HG02798 (cell line): ENCODE measurements around the gene TBX10.
"Not testable (repeated sequence)": the region's sequence is repeated elsewhere in the genome, so short reads cannot be mapped to it uniquely, and the experiment has no call there.

Source experiments
- ATAC-seq: cut with Tn5 transposase; IDR thresholded peaks from one replicate; pipeline ENCODE4 v1.9.1; 2021; ENCODE audit warnings: mild to moderate bottlenecking; ENCODE audit not compliant: unreplicated experiment, poor library complexity

The TBX10 gene

DNA sequence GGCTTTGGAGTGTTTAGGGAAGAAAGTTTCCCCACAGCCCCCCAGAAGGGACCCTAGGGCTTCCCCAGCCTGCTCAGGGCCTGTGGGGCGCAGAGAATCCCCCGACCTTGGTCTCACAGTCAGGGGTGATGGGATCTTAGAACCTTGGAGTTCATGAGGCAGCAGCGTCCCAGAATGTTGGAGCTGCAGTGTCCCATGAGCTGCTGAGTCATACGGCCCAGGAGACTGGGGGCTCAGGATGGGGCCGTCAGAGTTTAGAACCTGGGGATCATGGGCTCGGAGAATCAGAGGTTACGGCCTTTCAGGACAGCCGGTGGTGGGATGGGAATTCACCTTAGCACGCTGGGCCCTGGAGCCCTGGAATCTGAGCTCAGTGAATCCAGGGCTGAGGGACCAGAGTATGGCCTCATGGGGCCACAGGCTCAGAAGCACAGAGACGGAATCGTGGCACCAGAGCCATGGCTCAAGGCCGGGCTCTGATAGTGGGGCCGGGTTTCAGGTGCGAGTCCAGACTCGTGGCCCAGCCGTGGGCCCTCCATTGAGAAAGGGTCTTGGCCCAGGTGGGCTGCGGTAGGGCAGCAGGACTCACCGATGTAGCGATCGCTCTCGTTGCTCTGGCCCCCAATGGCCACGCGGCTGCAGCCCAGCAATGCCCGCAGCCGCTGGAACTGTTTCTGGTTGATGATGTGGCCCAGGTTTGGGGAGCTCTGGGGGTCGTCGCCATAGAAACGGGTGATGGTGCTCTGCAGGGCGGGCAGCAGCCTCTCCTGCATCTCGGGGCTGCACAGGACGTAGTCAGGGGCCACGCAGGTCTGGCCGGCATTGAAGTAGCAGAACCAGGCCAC is 25.4 kb upstream of the TBX10 start:
- no peak for ATAC-seq

- no peak for ATAC-seq
Observed at GRCh38 chr11:67664213-67664585, 24.6 kb upstream of the TBX10 start.

GRCh38 chr11:67663532-67664212 is 24.1 kb upstream of the TBX10 start:
- ATAC-seq, result no peak

DNA sequence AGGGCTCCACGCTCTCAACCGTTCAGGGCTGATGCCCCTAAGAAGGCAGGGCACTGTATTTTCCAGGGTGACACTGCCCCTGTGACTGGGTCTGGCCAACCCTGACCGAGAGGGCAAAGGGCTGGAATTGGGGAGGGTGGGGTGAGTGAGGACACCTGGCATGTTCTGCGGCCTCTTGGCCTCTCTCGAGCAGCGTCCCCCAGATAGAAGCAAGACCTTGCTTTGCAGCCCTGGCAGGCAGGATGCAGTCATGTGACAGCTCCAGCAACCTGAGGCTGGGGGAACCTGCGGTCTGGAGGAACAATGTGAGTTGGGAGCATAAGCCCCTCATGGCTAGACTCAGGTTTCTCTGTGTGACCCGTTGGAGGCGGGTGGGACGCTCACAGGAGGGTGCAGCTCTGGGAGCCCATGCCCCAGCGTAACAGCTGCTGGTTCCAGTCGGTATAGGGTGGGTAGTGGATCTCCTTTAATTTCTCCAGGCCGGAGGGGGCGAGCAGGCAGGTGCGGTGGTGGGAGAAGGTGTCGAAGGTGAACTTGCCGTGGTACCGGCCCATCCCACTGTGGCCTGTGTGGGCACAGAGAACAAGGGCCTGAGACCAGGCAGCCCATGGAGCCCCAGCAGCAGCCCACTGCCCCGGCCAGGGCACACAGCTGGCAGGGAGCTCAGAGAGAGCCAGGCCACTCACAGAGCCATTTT is 23.4 kb upstream of the TBX10 start:
- no peak for ATAC-seq

GRCh38 chr11:67662142-67662834 is 22.7 kb upstream of the TBX10 start:
- no peak for ATAC-seq

- not testable (repeated sequence) for ATAC-seq
Observed at GRCh38 chr11:67660752-67661151, 21.2 kb upstream of the TBX10 start.

- ATAC-seq, result not testable (repeated sequence)
Observed at GRCh38 chr11:67659651-67660165, 20.1 kb upstream of the TBX10 start.

- ATAC-seq, result no peak
Observed at GRCh38 chr11:67657300-67657699, 17.7 kb upstream of the TBX10 start.

GRCh38 chr11:67656278-67656922 is 16.8 kb upstream of the TBX10 start:
- no peak for ATAC-seq

- no peak for ATAC-seq
Observed at GRCh38 chr11:67654225-67654624, 14.7 kb upstream of the TBX10 start.

- ATAC-seq, result no peak
Observed at GRCh38 chr11:67652965-67653845, 13.6 kb upstream of the TBX10 start.

DNA sequence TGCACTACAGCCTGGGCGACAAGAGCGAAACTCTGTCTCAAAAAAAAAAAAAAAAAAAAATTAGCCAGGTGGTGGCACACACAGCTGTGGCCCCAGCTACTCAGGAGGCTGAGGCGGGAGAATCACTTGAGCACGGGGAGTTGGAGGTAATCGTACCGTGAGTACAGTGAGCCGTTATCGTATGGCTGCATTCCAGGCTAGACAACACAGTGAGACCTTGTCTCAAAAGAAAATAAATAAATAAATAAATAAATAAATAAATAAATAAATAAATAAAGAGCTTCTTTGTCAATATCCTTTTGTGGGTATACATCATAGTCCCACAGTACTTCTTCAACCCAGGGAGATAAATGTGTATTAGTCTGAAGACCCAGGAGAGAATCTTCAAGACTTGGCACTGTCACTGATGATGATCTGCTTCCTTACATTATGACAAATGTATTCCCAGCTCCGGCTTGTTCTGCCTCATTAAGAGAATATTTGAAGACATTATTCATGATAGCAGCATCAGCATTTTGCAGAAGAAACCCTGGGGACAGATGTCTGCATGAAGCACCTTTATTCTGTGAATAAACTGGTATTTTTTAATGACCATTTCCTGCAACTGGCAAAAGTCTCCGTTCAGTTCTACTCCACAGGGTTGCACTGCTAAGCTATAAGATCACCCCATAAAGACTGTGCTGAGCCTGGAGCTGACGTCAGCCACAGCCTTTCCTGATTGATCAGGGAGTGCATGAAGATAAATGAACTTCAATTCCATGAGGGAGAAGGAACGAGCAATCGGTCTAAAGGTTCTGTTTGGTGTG is 12.6 kb upstream of the TBX10 start:
- no peak for ATAC-seq

GRCh38 chr11:67649634-67650510 is 10.3 kb upstream of the TBX10 start:
- ATAC-seq, result no peak

DNA sequence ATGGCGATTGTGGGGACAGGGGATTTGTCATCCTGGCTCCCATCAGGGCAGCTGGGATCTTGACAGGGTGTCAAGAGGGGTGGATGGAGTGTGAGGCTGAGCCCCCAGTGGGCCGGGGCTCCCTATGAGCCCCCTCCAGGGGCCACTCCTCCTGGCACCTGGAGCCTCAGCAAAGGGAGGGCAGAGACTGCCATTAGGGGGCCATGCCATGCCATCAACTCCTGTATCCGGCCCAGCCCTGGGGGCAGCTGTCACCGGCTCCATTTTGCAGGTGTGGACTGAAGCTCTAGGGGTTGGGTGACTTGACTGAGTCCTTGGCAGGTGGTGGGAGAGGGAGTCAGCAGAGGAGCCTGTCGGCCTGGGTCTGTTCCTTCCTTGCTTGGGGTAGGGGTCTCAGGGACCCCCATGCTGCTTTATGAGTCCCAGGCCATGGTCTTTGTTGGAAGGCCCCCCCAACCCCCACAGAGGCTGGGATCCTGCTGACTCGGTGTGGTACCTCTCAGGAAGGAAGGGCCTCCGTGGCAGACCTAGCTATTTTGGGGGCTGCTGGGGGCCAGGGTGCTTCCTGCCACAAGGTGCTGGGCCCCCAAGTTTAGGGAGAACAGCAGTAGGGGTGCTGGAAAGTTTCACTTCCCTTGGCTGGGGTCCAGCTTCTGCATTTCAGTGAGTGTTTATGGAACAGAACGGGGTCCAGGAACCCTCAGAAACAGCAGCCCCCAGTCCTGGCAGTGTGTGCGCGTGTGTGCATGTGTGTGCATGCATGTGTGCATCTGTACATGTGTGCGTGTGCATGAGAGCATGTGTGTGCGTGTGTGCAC is 9.4 kb upstream of the TBX10 start:
- no peak for ATAC-seq

DNA sequence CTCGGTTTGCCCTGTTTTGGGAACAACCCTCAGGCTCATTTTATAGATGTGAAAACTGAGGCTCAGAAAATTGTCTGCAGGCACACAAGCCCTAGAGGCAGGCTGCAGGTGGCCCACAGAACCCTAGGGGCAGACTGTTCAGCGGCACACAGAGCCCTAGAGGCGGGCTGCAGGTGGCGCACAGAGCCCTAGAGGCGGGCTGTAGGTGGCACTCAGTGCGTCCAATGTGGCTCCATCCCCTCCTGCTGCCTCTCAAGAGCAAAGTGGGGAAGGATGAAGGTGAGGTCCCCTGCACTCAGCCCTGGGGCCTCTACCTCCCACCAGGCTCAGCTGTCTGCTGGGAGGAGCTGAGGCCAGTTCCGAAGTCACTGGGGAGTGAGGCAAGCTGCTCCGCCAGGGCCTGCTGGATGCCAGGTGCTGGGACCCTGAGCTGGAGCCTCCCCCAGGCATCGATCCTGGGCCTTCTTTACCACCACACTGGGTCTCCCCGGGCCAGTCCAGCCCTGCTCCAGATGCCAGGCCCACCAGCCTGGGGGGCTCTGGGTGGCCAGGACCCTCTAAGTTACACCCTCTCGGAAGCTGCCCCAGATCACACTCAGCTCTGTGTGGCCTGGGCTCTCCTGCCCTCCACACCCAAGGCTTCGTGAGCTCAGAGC is 8.7 kb upstream of the TBX10 start:
- ATAC-seq, result peak; percentile 61

GRCh38 chr11:67647471-67647870 is 7.9 kb upstream of the TBX10 start:
- ATAC-seq, result no peak
